Mesothelial cell of epicardium (in vitro differentiated cells): ENCODE measurements around the gene PRDM5. TPM values are rescaled to one million over a fixed set of nuclear protein-coding genes. Genes with fewer than 3 reads are reported as not detected.
A peak's percentile ranks its signal among the peaks of the same experiment; 100 is the strongest.

Experiments used
- DNase-seq, 2 experiments: peaks; one replicate each; pipeline ENCODE4 v3.0.0; 2021; ENCODE audit warnings: low spot score in 2 of 2; ENCODE audit not compliant: unreplicated experiment in 2 of 2
- H3K27ac Mint-ChIP-seq: 2 replicates; pipeline ENCODE4 v1.8.0; 2021; ENCODE audit warnings: mixed read lengths
- H3K27me3 Mint-ChIP-seq: 2 replicates; pipeline ENCODE4 v1.8.0; 2021; ENCODE audit warnings: low read depth, mixed read lengths
- H3K36me3 Mint-ChIP-seq: 2 replicates; pipeline ENCODE4 v1.8.0; 2021; ENCODE audit warnings: mixed read lengths
- H3K4me1 Mint-ChIP-seq: 2 replicates; pipeline ENCODE4 v1.8.0; 2021; ENCODE audit warnings: mixed read lengths
- H3K4me3 Mint-ChIP-seq: 2 replicates; pipeline ENCODE4 v1.8.0; 2021; ENCODE audit warnings: mild to moderate bottlenecking, moderate library complexity, mixed read lengths
- H3K9me3 Mint-ChIP-seq: 2 replicates; pipeline ENCODE4 v1.8.0; 2021; ENCODE audit warnings: mixed read lengths
- CTCF ChIP-seq: fragments of 200-600 bp; sonication (generic); IDR thresholded peaks from one replicate; pipeline ENCODE4 v1.5.0; 2021; ENCODE audit warnings: antibody characterized with exemption; ENCODE audit not compliant: unreplicated experiment
- total RNA-seq: library from RNA; stranded (reverse); gene quantifications from 3 replicates; pipeline ENCODE4 v1.2.1, GENCODE V29; 2021

Gene PRDM5
- total RNA-seq, 1 donor from 2014 or later, result 30.2 TPM

DNA sequence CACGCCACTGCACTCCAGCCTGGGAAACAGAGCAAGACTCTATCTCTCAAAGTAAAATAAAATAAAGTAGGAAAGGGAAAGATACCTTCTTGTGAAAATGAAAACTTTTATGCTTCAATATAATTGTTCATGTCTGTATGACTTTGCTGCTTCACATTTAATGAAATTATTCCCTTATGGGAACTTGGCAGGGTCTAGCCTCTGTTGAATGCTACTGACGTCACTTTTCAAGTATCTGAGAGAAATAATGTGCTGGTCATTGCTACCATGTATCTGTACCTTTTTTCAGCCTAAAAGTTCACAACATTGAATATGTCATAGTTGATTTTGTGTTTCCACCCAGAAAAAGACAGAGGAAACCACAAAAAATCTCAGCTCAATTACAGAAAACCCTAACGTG, 65.2 kb downstream of the PRDM5 start:
- TF ChIP-seq CTCF, result no peak
- DNase-seq, result no peak
- peak overlapping the region; percentile 13 for H3K27ac Mint-ChIP-seq
- no peaks in the 10 kb centered on the region for H3K36me3 Mint-ChIP-seq
- peaks cover 31% of the 10 kb centered on the region for H3K4me1 Mint-ChIP-seq
- no peaks in the 10 kb centered on the region for H3K9me3 Mint-ChIP-seq
- H3K4me3 Mint-ChIP-seq, result no peak overlapping the region
- H3K27me3 Mint-ChIP-seq, result no peaks in the 10 kb centered on the region

- Mint-ChIP-seq H3K9me3 (peaks cover 7% of the 10 kb centered on the region), H3K27me3 (no peaks in the 10 kb centered on the region), H3K4me3 (no peak overlapping the region), H3K27ac (peak overlapping the region; percentile 43), H3K4me1 (peaks cover 28% of the 10 kb centered on the region), H3K36me3 (peaks cover 9% of the 10 kb centered on the region)
- no peak for DNase-seq
- TF ChIP-seq CTCF, result no peak
Measured at GRCh38 chr4:120856294-120856693, 66.2 kb downstream of the PRDM5 start.

- no peak overlapping the region for H3K4me3 Mint-ChIP-seq
- no peak for TF ChIP-seq CTCF
- peaks cover 15% of the 10 kb centered on the region for H3K36me3 Mint-ChIP-seq
- H3K27ac Mint-ChIP-seq, result peak overlapping the region; percentile 43
- H3K9me3 Mint-ChIP-seq, result peaks cover 12% of the 10 kb centered on the region
- no peak for DNase-seq
- H3K4me1 Mint-ChIP-seq, result peaks cover 28% of the 10 kb centered on the region
- no peaks in the 10 kb centered on the region for H3K27me3 Mint-ChIP-seq
Measured at GRCh38 chr4:120855307-120856001, 67.1 kb downstream of the PRDM5 start.

GRCh38 chr4:120853161-120853935, 69.2 kb downstream of the PRDM5 start:
- Mint-ChIP-seq H3K36me3 (peaks cover 18% of the 10 kb centered on the region), H3K4me3 (no peak overlapping the region), H3K27ac (no peak overlapping the region), H3K9me3 (peaks cover 14% of the 10 kb centered on the region), H3K4me1 (peaks cover 28% of the 10 kb centered on the region), H3K27me3 (no peaks in the 10 kb centered on the region)
- no peak for TF ChIP-seq CTCF
- no peak for DNase-seq

DNA sequence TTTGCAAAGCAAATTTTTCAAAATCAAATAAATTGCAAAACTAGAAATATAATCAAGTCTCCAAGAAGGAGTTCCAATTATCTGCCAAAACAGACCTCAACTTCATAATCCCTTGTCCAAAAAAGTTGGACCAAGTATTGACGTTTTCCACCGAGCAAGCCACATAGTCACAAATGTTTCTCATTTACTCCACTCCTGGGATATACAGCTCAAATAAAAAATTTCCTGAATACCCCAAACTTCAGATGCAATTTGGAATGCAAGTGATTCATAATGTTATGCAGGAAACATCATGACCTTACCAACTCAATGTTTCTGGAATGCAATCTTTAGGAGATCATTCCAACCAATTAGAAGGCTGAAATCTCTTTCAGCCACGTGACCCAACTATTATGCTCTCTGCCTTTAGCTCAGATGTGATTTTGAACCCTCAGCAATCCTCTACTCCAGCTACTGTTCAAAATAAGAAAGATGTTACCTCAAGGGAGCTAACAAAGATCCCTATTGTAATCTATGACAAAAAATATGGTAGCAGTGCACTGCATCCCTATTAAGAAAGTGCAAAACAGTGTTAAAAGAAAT, 72.4 kb downstream of the PRDM5 start:
- Mint-ChIP-seq H3K27me3 (no peaks in the 10 kb centered on the region), H3K4me1 (peaks cover 8% of the 10 kb centered on the region), H3K36me3 (peaks cover 18% of the 10 kb centered on the region), H3K27ac (no peak overlapping the region), H3K9me3 (peaks cover 14% of the 10 kb centered on the region), H3K4me3 (no peak overlapping the region)
- TF ChIP-seq CTCF, result no peak
- DNase-seq, result no peak
